ENCODE data around the gene TMEM30A.

GRCh38 chr6:75292555-75292954 is 8.0 kb upstream of the TMEM30A start:
- TF ChIP-seq HNF4G (IDR thresholded peaks at IDR 0.05) = no peak
- TF ChIP-seq, protein P1, sequence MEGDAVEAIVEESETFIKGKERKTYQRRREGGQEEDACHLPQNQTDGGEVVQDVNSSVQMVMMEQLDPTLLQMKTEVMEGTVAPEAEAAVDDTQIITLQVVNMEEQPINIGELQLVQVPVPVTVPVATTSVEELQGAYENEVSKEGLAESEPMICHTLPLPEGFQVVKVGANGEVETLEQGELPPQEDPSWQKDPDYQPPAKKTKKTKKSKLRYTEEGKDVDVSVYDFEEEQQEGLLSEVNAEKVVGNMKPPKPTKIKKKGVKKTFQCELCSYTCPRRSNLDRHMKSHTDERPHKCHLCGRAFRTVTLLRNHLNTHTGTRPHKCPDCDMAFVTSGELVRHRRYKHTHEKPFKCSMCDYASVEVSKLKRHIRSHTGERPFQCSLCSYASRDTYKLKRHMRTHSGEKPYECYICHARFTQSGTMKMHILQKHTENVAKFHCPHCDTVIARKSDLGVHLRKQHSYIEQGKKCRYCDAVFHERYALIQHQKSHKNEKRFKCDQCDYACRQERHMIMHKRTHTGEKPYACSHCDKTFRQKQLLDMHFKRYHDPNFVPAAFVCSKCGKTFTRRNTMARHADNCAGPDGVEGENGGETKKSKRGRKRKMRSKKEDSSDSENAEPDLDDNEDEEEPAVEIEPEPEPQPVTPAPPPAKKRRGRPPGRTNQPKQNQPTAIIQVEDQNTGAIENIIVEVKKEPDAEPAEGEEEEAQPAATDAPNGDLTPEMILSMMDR (IDR thresholded peaks at IDR 0.05; ENCODE audit: low read depth, low read length, missing input control) = no peak
- TF ChIP-seq, protein P2, sequence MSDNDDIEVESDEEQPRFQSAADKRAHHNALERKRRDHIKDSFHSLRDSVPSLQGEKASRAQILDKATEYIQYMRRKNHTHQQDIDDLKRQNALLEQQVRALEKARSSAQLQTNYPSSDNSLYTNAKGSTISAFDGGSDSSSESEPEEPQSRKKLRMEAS (IDR thresholded peaks at IDR 0.05) = no peak
- TF ChIP-seq SP1 (IDR thresholded peaks at IDR 0.05) = no peak
- no peak for TF ChIP-seq YY1 (IDR thresholded peaks at IDR 0.05)
- no peak for TF ChIP-seq REST (IDR thresholded peaks at IDR 0.05)
- no peak for TF ChIP-seq TAF1 (conservative IDR thresholded peaks at IDR 0.05)
- no peak for TF ChIP-seq HNF4A (conservative IDR thresholded peaks at IDR 0.05)
- no peak for TF ChIP-seq RAD21 (IDR thresholded peaks at IDR 0.05)
- no peak for TF ChIP-seq FOXA1 (IDR thresholded peaks at IDR 0.05)
- TF ChIP-seq, protein P3, sequence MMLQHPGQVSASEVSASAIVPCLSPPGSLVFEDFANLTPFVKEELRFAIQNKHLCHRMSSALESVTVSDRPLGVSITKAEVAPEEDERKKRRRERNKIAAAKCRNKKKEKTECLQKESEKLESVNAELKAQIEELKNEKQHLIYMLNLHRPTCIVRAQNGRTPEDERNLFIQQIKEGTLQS (IDR thresholded peaks at IDR 0.05) = no peak

Measured in liver (tissue), 3 donors.